ENCODE data around the gene CEND1. TPM values are rescaled to one million over a fixed set of nuclear protein-coding genes. Genes with fewer than 3 reads are reported as not detected.
A peak's percentile ranks its signal among the peaks of the same experiment; 100 is the strongest.

The CEND1 gene
- total RNA-seq, 4 donors from 2014 or later: 0.17 to 2.9 (median 0.58) TPM

DNA sequence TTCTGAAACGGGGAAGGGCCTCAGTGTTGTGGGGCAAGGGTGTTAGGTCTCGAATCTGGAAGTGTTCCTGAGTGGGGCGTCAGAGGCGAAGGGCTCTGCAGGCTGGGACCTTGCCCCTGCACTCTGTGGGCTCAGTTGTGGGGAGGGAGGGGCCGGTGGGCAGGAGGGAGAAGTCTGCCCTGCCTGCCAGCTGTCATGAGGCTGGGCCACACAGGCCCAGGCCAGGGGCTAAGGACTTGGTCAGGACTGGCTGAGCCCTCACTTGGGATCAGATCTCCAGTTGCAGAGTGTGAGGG, 38.0 kb upstream of the CEND1 start, which contains the start of gene CRACR2B:
Gene CRACR2B (plus strand): TSS at position 23 of the 296 bp plus-strand sequence. CDS start 689 bp downstream, outside the sequence.
- no peaks in the 10 kb centered on the region for H3K9me3 ChIP-seq
- TF ChIP-seq, protein P1, sequence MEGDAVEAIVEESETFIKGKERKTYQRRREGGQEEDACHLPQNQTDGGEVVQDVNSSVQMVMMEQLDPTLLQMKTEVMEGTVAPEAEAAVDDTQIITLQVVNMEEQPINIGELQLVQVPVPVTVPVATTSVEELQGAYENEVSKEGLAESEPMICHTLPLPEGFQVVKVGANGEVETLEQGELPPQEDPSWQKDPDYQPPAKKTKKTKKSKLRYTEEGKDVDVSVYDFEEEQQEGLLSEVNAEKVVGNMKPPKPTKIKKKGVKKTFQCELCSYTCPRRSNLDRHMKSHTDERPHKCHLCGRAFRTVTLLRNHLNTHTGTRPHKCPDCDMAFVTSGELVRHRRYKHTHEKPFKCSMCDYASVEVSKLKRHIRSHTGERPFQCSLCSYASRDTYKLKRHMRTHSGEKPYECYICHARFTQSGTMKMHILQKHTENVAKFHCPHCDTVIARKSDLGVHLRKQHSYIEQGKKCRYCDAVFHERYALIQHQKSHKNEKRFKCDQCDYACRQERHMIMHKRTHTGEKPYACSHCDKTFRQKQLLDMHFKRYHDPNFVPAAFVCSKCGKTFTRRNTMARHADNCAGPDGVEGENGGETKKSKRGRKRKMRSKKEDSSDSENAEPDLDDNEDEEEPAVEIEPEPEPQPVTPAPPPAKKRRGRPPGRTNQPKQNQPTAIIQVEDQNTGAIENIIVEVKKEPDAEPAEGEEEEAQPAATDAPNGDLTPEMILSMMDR (IDR thresholded peaks at IDR 0.05): no peak
- TF ChIP-seq EP300 (IDR thresholded peaks at IDR 0.05): no peak
- no peak for TF ChIP-seq POLR2AphosphoS5 (IDR thresholded peaks at IDR 0.05)
- TF ChIP-seq POLR2A (IDR thresholded peaks at IDR 0.05): no peak
- H3K36me3 ChIP-seq: peaks cover 0 to 33% of the 10 kb centered on the region in 2 donors
- H3K4me3 ChIP-seq: peak within 1 kb of the TSS in 1 of 2 donors; percentile 47
- peaks cover 0 to 73% (median 39%) of the 10 kb centered on the region in 3 donors for H3K4me1 ChIP-seq
- WGBS, 2 donors (ENCODE audit: low coverage in 1 of 2): 13% methylated on average over 1 of the region's 5 CpGs; no CpG with 5 or more reads in 1 of the 2 donors
- peak within 1 kb of the TSS in 3 of 4 donors; percentile 53 to 67 (median 60) for H3K27ac ChIP-seq
- peaks cover 88% of the 10 kb centered on the region for H3K27me3 ChIP-seq
- no peak for ATAC-seq

GRCh38 chr11:827146-827896, 37.4 kb upstream of the CEND1 start:
- Histone ChIP-seq H3K27me3 (peaks cover 86% of the 10 kb centered on the region), H3K36me3 (peaks cover 0 to 39% of the 10 kb centered on the region in 2 donors), H3K9me3 (no peaks in the 10 kb centered on the region), H3K4me3 (peak overlapping the region in 1 of 2 donors; percentile 46), H3K4me1 (peaks cover 0 to 70% (median 36%) of the 10 kb centered on the region in 3 donors), H3K27ac (peak overlapping the region in 3 of 4 donors; percentile 53 to 67 (median 60))
- no peak for TF ChIP-seq POLR2A (IDR thresholded peaks at IDR 0.05)
- TF ChIP-seq EP300 (IDR thresholded peaks at IDR 0.05): no peak
- TF ChIP-seq, protein P1 (IDR thresholded peaks at IDR 0.05): no peak
- no peak for TF ChIP-seq POLR2AphosphoS5 (IDR thresholded peaks at IDR 0.05)
- ATAC-seq: no peak
- 11 to 40% methylated on average over 2 of the region's 66 CpGs for WGBS, 2 donors (ENCODE audit: low coverage in 1 of 2)

DNA sequence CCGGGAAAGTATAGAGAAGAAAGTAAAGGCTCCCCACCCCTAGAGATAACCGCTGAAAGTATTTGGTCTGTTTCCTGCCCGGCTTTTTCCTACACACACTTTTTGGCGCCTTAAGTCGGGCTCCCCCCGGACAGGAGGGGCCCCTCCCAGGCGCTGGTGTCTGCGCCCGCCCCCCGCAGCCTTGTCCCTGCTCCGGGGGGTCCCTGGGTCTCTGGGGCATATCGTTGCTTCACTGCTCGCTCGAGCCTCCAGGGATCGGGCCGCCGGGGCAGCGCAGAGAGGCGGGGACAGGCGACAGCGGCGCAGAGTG, 36.9 kb upstream of the CEND1 start:
- TF ChIP-seq, protein P1 (IDR thresholded peaks at IDR 0.05): no peak
- no peak for TF ChIP-seq POLR2AphosphoS5 (IDR thresholded peaks at IDR 0.05)
- TF ChIP-seq POLR2A (IDR thresholded peaks at IDR 0.05): no peak
- no peak for TF ChIP-seq EP300 (IDR thresholded peaks at IDR 0.05)
- H3K27ac ChIP-seq: peak overlapping the region in 3 of 4 donors; percentile 53 to 67 (median 60)
- peaks cover 0 to 70% (median 32%) of the 10 kb centered on the region in 3 donors for H3K4me1 ChIP-seq
- peaks cover 0 to 44% of the 10 kb centered on the region in 2 donors for H3K36me3 ChIP-seq
- peak overlapping the region in 1 of 2 donors; percentile 46 for H3K4me3 ChIP-seq
- H3K9me3 ChIP-seq: no peaks in the 10 kb centered on the region
- peaks cover 81% of the 10 kb centered on the region for H3K27me3 ChIP-seq
- WGBS, 2 donors (ENCODE audit: low coverage in 1 of 2): 20% methylated on average over 1 of the region's 22 CpGs; no CpG with 5 or more reads in 1 of the 2 donors
- no peak for ATAC-seq

GRCh38 chr11:826227-826621, 36.3 kb upstream of the CEND1 start:
- 89 to 92% methylated on average over 3 to 9 of the region's 9 CpGs for WGBS, 2 donors (ENCODE audit: low coverage in 1 of 2)
- Histone ChIP-seq H3K4me3 (no peak overlapping the region), H3K27me3 (peaks cover 75% of the 10 kb centered on the region), H3K36me3 (peaks cover 0 to 49% of the 10 kb centered on the region in 2 donors), H3K27ac (no peak overlapping the region), H3K9me3 (no peaks in the 10 kb centered on the region), H3K4me1 (peaks cover 0 to 70% (median 38%) of the 10 kb centered on the region in 3 donors)
- ATAC-seq: no peak
- no peak for TF ChIP-seq EP300 (IDR thresholded peaks at IDR 0.05)
- no peak for TF ChIP-seq POLR2A (IDR thresholded peaks at IDR 0.05)
- TF ChIP-seq POLR2AphosphoS5 (IDR thresholded peaks at IDR 0.05): no peak
- TF ChIP-seq, protein P1 (IDR thresholded peaks at IDR 0.05): no peak

Data from gastroesophageal sphincter (tissue), 4 donors.